Esophagus squamous epithelium (tissue), 5 donors: ENCODE measurements around the gene DPP4. TPM values are rescaled to one million over a fixed set of nuclear protein-coding genes. Genes with fewer than 3 reads are reported as not detected.

Source experiments
- DNase-seq: peaks from one replicate; lab custom pipeline; 2025; lab: John Stamatoyannopoulos, UW
- H3K27ac ChIP-seq, 4 donors: fragments of 200-600 bp; sonication (generic); one replicate each; pipeline ENCODE4 v1.5.1; 2016 to 2019; ENCODE audit warnings: mild to moderate bottlenecking in 1 of 4
- H3K27me3 ChIP-seq, 4 donors: fragments of 200-600 bp; sonication (generic); 1 replicate in 3 of 4; 2 replicates in 1 of 4; pipeline versions ENCODE4 v1.5.1 to v1.6.0; 2017 to 2021; ENCODE audit warnings: antibody characterized with exemption in 1 of 4
- H3K36me3 ChIP-seq, 3 donors: fragments of 200-600 bp; sonication (generic); one replicate each; pipeline ENCODE4 v1.5.1; 2016 to 2019
- H3K4me1 ChIP-seq, 3 donors: fragments of 200-600 bp; sonication (generic); one replicate each; pipeline ENCODE4 v1.5.1; 2017 to 2019
- H3K4me3 ChIP-seq, 4 donors: fragments of 200-600 bp; sonication (generic); 1 replicate in 3 of 4; 2 replicates in 1 of 4; pipeline ENCODE4 v1.5.1; 2016 to 2019; ENCODE audit warnings: mild to moderate bottlenecking in 2 of 4, moderate library complexity in 1 of 4
- H3K9me3 ChIP-seq, 3 donors: fragments of 200-600 bp; sonication (generic); one replicate each; pipeline ENCODE4 v1.5.1; 2016 to 2019
- POLR2A ChIP-seq, 4 donors: fragments of 450-650 bp; IDR thresholded peaks; one replicate each; pipeline ENCODE4 v1.6.1; 2017; ENCODE audit warnings: antibody characterized with exemption in 4 of 4, mild to moderate bottlenecking in 4 of 4, moderate library complexity in 3 of 4
- WGBS, 2 donors: methylation state at CpG; one replicate each; pipeline ENCODE4 v1.1.5; 2018; 5-methylcytosine and 5-hydroxymethylcytosine counted together
- intact Hi-C: fragments of 100-400 bp; cut with DNase I; formaldehyde crosslinking; loops from one replicate; pipeline ENCODE4 v1.15.0; 2022
- total RNA-seq, 4 donors: library from RNA; depleted of rRNA; stranded (reverse); fragments of >200 nt; gene quantifications; one replicate each; pipeline ENCODE4 v1.1.0, GENCODE V29; 2016
- TF ChIP-seq, protein P1 (sequence below), 6 experiments: fragments of 450-650 bp in 4 of 6; fragments of 200-600 bp in 2 of 6; sonication (generic) in 2 of 6; IDR thresholded peaks; one replicate each; pipeline ENCODE4 v1.5.1; 2016 to 2019; ENCODE audit warnings: antibody characterized with exemption in 6 of 6, mild to moderate bottlenecking in 4 of 6, moderate library complexity in 4 of 6
- donor health status: DM: yes; HTN: yes; CAD: no.

Gene DPP4
- total RNA-seq, 4 donors from 2014 or later: 0.97 to 3.1 (median 3.0) TPM; not detected in 1

DNA sequence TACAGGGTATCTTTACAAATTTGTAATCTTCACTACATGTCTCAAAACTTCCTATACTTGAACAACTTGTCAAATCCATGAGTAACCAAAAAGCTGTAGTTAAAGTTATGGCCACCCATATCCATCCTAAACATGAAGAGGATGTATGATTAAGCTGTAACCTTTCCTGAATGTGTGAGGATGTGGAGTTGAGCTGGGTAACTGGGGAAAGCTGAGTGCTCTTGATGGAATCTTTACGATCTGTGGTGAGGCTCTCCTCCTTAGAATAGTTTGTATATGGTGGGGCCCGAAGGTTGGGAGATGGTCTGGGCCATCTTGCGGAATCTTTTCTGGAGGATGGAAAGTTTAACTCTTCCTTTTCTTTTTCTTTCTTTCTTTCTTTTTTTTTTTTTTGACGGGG lies 29.4 kb downstream of the DPP4 start:
- Histone ChIP-seq H3K9me3 (no peaks in the 10 kb centered on the region), H3K27me3 (peaks cover 0 to 16% (median 0%) of the 10 kb centered on the region in 4 donors), H3K4me1 (no peaks in the 10 kb centered on the region), H3K4me3 (no peak overlapping the region), H3K36me3 (no peaks in the 10 kb centered on the region), H3K27ac (no peak overlapping the region)
- TF ChIP-seq, protein P1, sequence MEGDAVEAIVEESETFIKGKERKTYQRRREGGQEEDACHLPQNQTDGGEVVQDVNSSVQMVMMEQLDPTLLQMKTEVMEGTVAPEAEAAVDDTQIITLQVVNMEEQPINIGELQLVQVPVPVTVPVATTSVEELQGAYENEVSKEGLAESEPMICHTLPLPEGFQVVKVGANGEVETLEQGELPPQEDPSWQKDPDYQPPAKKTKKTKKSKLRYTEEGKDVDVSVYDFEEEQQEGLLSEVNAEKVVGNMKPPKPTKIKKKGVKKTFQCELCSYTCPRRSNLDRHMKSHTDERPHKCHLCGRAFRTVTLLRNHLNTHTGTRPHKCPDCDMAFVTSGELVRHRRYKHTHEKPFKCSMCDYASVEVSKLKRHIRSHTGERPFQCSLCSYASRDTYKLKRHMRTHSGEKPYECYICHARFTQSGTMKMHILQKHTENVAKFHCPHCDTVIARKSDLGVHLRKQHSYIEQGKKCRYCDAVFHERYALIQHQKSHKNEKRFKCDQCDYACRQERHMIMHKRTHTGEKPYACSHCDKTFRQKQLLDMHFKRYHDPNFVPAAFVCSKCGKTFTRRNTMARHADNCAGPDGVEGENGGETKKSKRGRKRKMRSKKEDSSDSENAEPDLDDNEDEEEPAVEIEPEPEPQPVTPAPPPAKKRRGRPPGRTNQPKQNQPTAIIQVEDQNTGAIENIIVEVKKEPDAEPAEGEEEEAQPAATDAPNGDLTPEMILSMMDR (IDR thresholded peaks at IDR 0.05): no peak
- TF ChIP-seq POLR2A (IDR thresholded peaks at IDR 0.05): no peak
- intact Hi-C loops: no loop called here
- no peak for DNase-seq
- WGBS, 2 donors: 72 to 83% methylated on average over 4 of the region's 4 CpGs

DNA sequence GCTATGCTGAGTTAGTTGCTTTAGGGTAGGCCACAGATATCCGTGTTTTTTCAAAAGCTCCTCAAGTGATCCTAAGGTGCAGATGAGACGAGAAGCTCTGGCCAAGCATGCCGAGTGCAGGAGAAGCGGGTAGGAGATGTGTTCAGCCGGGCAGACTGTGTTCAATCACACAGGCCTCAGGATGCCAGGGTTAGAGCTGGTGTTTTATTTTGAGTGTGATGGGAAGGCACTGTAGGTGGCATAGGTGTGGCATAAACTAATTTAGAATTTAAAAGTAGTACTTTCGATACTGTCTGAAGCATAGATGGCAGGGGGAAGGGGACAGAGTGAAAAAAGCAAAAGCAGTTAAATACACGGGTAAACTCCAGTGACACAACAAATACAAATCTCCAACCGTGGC lies 30.9 kb downstream of the DPP4 start:
- no peaks in the 10 kb centered on the region for H3K36me3 ChIP-seq
- no peaks in the 10 kb centered on the region for H3K4me1 ChIP-seq
- H3K27ac ChIP-seq: no peak overlapping the region
- TF ChIP-seq POLR2A (IDR thresholded peaks at IDR 0.05): no peak
- H3K27me3 ChIP-seq: peaks cover 0 to 16% (median 0%) of the 10 kb centered on the region in 4 donors
- H3K4me3 ChIP-seq: no peak overlapping the region
- WGBS, 2 donors: 86 to 93% methylated on average over 8 of the region's 8 CpGs
- intact Hi-C loops: no loop called here
- no peaks in the 10 kb centered on the region for H3K9me3 ChIP-seq
- DNase-seq: no peak

DNA sequence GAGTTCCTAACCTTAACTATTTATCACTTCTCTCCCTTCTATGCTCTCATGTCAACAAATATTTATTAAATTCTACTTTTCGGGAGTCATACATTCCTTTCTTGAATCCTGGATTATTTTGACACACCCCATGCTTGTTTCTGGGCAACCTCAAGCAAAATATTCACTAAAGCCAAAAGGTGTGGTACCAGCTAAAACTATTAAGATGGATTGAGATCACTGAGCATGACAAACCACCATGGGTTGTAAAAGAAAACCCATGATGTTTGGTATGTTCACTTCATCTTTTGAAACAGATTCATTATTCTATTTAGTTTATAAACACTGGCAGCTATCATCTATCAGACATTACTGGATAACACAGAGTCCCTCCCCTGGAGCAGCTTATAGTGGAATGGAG lies 32.5 kb downstream of the DPP4 start:
- intact Hi-C loops: no loop called here
- TF ChIP-seq POLR2A (IDR thresholded peaks at IDR 0.05): no peak
- TF ChIP-seq, protein P1 (IDR thresholded peaks at IDR 0.05): no peak
- no peak overlapping the region for H3K4me3 ChIP-seq
- no peak overlapping the region for H3K27ac ChIP-seq
- no peaks in the 10 kb centered on the region for H3K36me3 ChIP-seq
- no peaks in the 10 kb centered on the region for H3K4me1 ChIP-seq
- H3K27me3 ChIP-seq: peaks cover 0 to 16% (median 0%) of the 10 kb centered on the region in 4 donors
- no peak for DNase-seq
- 22 to 27% methylated on average over 1 of the region's 1 CpG for WGBS, 2 donors
- H3K9me3 ChIP-seq: no peaks in the 10 kb centered on the region

DNA sequence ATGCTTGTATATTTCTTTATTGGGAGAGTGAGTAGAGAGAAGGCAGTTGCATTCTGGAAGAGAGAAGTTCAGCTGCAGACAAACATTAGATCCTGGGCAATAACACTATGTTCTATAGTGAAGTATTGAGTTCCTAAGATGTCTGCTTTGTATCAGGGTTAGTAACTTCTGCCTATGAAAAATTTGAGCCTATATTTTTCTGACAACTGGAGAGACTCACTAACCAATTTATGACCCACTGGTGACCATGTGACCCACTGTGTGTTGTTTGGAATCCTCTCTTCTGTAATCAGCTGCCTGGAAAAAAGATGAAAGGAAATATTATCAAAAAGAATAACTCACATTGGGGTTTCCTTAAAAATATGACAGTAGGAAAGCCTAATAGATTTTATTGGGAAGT lies 35.3 kb downstream of the DPP4 start:
- Histone ChIP-seq H3K27me3 (peaks cover 0 to 4% (median 0%) of the 10 kb centered on the region in 4 donors), H3K27ac (no peak overlapping the region), H3K9me3 (no peaks in the 10 kb centered on the region), H3K4me3 (no peak overlapping the region), H3K36me3 (no peaks in the 10 kb centered on the region), H3K4me1 (no peaks in the 10 kb centered on the region)
- TF ChIP-seq POLR2A (IDR thresholded peaks at IDR 0.05): no peak
- TF ChIP-seq, protein P1 (IDR thresholded peaks at IDR 0.05): no peak
- no peak for DNase-seq
- intact Hi-C loops: no loop called here

DNA sequence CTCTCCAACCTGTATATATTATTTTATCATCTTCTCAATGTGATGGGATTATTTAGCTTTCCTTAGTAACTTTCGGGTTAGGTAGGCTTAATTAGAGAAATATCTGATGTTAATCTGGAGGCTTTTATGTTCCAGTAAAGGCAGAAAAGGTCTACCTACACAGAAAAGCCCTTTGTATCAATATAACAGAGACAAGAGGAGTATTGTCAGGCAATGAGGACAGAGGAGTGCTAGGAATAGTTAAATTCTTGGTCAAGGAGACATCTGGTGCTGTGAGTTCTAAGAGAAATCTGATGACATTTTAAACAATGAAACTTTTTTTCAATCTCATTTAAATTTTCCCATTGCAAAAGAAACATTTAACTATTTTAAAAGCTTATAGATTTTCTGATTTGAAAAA lies 36.1 kb downstream of the DPP4 start:
- DNase-seq: no peak
- no peaks in the 10 kb centered on the region for H3K9me3 ChIP-seq
- intact Hi-C loops: no loop called here
- no peak overlapping the region for H3K27ac ChIP-seq
- TF ChIP-seq, protein P1 (IDR thresholded peaks at IDR 0.05): no peak
- TF ChIP-seq POLR2A (IDR thresholded peaks at IDR 0.05): no peak
- WGBS, 2 donors: 56 to 69% methylated on average over 1 of the region's 1 CpG
- H3K4me1 ChIP-seq: no peaks in the 10 kb centered on the region
- no peak overlapping the region for H3K4me3 ChIP-seq
- no peaks in the 10 kb centered on the region for H3K27me3 ChIP-seq
- H3K36me3 ChIP-seq: no peaks in the 10 kb centered on the region
